SJSA1 (cell line): ENCODE data around the gene MCMBP. TPM values are rescaled to one million over a fixed set of nuclear protein-coding genes. Genes with fewer than 3 reads are reported as not detected.
"Not testable (repeated sequence)": the region's sequence is repeated elsewhere in the genome, so short reads cannot be mapped to it uniquely, and the experiment has no call there.

Experiments used
- DNase-seq, 2 experiments: peaks; one replicate each; pipeline ENCODE4 v3.0.0-alpha.2; 2015 to 2020; ENCODE audit warnings: low spot score in 2 of 2, low read depth in 1 of 2
- H3K27ac ChIP-seq: fragments of 250-450 bp; sonication (Bioruptor Pico); 2 replicates; pipeline ENCODE4 v1.5.1; 2020; ENCODE audit warnings: mild to moderate bottlenecking, moderate library complexity
- H3K27me3 ChIP-seq: fragments of 250-450 bp; sonication (Bioruptor Pico); replicated peaks from 2 replicates; pipeline ENCODE4 v1.5.1; 2020; ENCODE audit warnings: mild to moderate bottlenecking, moderate library complexity
- H3K36me3 ChIP-seq: fragments of 250-450 bp; sonication (Bioruptor Pico); 2 replicates; pipeline ENCODE4 v1.5.1; 2020; ENCODE audit warnings: mild to moderate bottlenecking
- H3K4me1 ChIP-seq: fragments of 250-450 bp; sonication (Bioruptor Pico); replicated peaks from 2 replicates; pipeline ENCODE4 v1.6.1; 2021; ENCODE audit warnings: mild to moderate bottlenecking
- H3K4me3 ChIP-seq: fragments of 250-450 bp; sonication (Bioruptor Pico); 2 replicates; pipeline ENCODE4 v1.5.1; 2020; ENCODE audit warnings: mild to moderate bottlenecking
- H3K9me3 ChIP-seq: fragments of 250-450 bp; sonication (Bioruptor Pico); replicated peaks from 2 replicates; pipeline ENCODE4 v1.5.1; 2020; ENCODE audit warnings: mild to moderate bottlenecking
- total RNA-seq: library from RNA; depleted of rRNA; stranded (reverse); fragments of >200 nt; shearing (Covaris generic); gene quantifications from 2 replicates; pipeline ENCODE4 v1.2.3, GENCODE V29; 2014

The MCMBP gene
- total RNA-seq, 1 experiment from 2014 or later, result 152 TPM

DNA sequence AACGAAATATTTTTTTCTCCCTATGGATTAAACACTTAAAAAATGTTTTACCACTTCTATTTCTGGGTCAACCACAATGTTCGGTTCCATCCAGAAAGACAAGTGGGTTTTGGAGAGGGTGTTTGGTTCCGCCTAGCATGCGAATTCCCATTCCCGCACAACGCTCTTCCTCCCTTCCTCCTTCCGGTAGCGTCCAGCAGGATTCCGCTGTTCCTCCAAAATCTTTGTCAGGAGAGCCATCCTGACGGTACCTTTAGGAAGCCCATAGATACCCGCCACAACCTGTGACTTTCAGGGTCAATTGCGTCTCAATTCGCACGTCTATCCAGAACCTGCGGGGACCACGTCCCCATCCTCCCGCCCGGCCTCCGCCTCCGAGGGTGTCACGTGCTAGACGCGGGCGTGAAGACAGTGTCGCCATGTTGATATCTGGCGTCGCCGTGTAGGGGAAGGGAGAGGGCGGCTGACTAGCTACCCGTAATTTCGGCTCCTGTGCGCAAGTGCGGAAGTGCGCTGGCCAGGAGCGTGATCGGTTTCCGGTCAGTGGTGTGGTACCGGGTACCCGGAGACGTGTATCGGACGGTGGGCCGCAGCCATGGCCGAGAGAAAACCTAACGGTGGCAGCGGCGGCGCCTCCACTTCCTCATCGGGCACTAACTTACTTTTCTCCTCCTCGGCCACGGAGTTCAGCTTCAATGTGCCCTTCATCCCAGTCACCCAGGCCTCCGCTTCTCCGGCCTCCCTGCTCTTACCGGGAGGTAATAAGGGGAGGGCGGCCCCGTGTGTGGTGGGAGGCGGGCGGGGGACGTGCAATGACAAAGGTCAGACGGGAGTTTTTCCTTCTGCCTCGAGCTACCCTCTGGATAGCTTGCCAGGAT, 19.8 kb upstream of the MCMBP start, which contains the start of gene SEC23IP:
TSS of gene SEC23IP (plus strand) at position 543 of the 878 bp plus-strand sequence. CDS start at position 596, 53 bp downstream.
- DNase-seq, result peak; percentile 94 to 96
- Histone ChIP-seq H3K4me1 (peaks cover 23% of the 10 kb centered on the region), H3K36me3 (peaks cover 26% of the 10 kb centered on the region), H3K4me3 (peak within 1 kb of the TSS; percentile 58), H3K27ac (peak within 1 kb of the TSS; percentile 34), H3K9me3 (0 out of 2 replicates have a peak, but pooled peaks cover 4% of the 10 kb centered on the region), H3K27me3 (no peaks in the 10 kb centered on the region)

DNA sequence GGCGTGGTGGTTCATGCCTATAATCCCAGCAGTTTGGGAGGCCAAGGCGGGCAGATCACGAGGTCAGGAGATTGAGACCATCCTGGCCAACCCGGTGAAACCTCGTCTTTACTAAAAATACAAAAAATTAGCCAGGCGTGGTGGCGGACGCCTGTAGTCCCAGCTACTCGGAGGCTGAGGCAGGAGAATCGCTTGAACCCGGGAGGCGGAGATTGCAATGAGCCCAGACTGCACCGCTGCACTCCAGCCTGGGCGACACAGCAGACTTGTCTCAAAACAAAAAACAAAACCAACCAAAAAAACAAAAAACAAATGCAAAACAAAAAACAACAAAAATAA, 19.2 kb upstream of the MCMBP start:
- Histone ChIP-seq H3K27ac (peak overlapping the region; percentile 34), H3K36me3 (peaks cover 20% of the 10 kb centered on the region), H3K4me3 (peak overlapping the region; percentile 58), H3K4me1 (peaks cover 23% of the 10 kb centered on the region)
- DNase-seq, H3K27me3 ChIP-seq, H3K9me3 ChIP-seq: not testable (repeated sequence)

DNA sequence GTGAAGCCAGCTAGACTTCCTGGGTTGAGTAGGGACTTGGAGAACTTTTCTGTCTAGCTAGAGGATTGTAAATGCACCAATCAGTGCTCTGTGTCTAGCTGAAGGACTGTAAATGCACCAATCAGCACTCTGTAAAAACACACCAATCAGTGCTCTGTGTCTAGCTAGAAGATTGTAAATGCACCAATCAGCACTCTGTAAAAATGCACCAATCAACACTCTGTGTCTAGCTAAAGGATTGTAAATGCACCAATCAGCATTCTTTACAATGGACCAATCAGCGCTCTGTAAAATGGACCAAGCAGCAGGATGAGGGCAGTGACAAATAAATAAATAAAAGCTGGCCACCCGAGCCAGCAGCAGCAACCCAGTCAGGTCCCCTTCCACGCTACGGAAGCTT, 17.7 kb upstream of the MCMBP start:
- not testable (repeated sequence) for DNase-seq, H3K4me3 ChIP-seq, H3K9me3 ChIP-seq, H3K27ac ChIP-seq, H3K27me3 ChIP-seq
- H3K4me1 ChIP-seq, result peaks cover 15% of the 10 kb centered on the region
- peaks cover 18% of the 10 kb centered on the region for H3K36me3 ChIP-seq

DNA sequence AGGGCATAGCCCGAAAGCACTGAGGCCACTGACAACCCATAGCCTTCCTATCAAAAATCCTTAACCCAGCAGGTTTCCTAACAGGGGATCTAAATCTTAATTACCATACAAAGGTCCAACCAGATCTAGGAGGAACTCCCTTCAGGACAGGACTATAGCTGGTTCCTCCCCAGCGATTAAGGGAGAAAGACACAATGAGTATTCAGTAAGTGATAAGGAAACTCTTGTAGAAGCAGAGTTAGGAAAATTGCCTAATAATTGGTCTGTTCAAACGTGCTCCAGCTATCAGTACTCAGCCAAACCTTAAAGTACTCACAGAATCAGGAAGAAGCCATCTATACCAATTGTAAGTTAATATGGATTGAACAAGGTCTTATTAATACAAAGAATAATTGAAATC, 16.6 kb upstream of the MCMBP start:
- not testable (repeated sequence) for DNase-seq, H3K36me3 ChIP-seq, H3K4me3 ChIP-seq, H3K27ac ChIP-seq, H3K27me3 ChIP-seq, H3K9me3 ChIP-seq
- peaks cover 13% of the 10 kb centered on the region for H3K4me1 ChIP-seq

DNA sequence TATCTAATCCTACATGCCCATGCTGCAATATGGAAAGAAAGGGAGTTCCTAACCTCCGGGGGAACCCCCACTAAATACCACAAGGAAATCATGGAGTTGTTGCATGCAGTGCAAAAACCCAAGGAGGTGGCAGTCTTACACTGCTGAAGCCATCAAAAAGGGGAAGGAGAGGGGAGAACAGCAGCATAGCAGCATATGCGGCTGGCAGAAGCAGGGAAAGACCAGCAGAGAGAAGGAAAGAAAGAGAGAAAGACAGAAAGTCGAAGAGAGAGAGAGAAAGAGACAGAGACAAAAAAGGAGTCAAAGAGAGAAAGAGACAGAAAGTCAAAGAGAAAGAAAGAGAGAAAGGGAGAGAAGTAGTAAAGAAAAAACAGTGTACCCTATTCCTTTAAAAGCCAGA, 16.1 kb upstream of the MCMBP start:
- DNase-seq, H3K4me3 ChIP-seq, H3K36me3 ChIP-seq, H3K27me3 ChIP-seq, H3K27ac ChIP-seq, H3K4me1 ChIP-seq, H3K9me3 ChIP-seq: not testable (repeated sequence)

DNA sequence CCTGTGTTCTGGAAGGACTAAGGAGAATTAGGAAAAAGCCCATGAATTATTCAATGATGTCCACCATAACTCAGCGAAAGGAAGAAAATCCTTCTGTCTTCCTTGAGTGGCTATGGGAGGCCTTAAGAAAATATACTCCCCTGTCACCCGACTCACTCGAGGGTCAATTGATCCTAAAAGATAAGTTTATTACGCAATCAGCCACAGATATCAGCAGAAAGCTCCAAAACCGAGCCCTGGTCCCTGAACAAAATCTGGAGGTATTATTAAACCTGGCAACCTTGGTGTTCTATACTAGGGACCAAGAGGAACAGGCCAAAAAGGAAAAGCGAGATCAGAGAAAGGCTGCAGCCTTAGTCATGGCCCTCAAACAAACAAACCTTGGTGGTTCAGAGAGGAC, 13.4 kb upstream of the MCMBP start:
- H3K4me3 ChIP-seq, H3K27ac ChIP-seq, H3K4me1 ChIP-seq, H3K27me3 ChIP-seq, H3K9me3 ChIP-seq, DNase-seq, H3K36me3 ChIP-seq: not testable (repeated sequence)

DNA sequence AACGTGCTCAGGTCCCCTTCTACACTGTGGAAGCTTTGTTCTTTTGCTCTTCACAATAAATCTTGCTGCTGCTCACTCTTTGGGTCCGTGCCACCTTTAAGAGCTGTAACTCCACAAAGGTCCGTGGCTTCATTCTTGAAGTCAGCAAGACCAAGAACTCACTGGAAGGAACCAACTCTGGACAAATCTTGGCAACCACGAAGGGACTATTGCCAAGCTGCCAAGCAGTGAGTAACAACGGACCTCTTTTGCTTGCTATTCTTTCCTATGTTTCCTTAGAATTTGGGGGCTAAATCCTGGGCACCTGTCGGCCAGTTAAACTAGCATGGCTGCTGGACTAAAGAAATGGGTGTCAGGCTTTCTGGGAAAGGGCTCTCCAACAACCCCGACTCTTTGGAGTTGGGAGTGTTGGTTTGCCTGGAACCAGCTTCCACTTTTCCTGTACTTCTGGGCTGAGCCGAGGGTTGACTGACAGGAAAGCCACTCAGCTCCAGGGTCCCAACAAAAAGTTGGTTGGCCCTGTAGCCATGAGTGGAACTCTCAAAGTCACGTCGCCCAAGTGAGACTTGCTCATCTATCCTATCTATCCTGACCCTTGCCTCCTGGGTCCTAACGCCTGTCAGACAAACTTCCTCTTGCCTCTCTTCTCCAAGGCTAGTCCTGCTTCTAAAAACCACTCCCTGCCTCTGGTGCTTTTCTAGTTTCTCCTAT, 11.4 kb upstream of the MCMBP start:
- not testable (repeated sequence) for DNase-seq, H3K4me1 ChIP-seq, H3K27ac ChIP-seq, H3K36me3 ChIP-seq, H3K4me3 ChIP-seq, H3K9me3 ChIP-seq, H3K27me3 ChIP-seq

DNA sequence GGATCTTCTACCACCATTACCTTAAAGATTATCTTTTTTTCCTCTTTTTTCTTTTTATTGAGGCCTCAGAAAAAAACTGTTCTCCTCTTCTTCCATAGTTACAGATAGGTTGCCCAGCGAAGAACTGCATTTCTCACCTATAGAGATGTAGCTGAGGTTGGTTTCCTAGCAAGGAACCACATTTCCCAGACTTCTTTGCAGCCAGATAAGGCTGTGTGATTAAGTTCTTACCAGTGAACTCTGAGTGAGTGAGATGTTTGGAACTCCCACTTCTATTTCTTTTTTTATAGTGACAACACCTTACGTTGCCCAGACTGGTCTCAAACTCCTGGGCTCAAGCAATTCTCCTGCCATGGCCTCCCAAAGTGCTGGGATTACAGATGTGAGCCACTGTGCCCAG, 5.9 kb upstream of the MCMBP start:
- Histone ChIP-seq H3K36me3 (no peaks in the 10 kb centered on the region), H3K27ac (no peak overlapping the region), H3K9me3 (no peaks in the 10 kb centered on the region), H3K4me1 (peaks cover 4% of the 10 kb centered on the region), H3K27me3 (no peaks in the 10 kb centered on the region), H3K4me3 (no peak overlapping the region)
- DNase-seq, result no peak

DNA sequence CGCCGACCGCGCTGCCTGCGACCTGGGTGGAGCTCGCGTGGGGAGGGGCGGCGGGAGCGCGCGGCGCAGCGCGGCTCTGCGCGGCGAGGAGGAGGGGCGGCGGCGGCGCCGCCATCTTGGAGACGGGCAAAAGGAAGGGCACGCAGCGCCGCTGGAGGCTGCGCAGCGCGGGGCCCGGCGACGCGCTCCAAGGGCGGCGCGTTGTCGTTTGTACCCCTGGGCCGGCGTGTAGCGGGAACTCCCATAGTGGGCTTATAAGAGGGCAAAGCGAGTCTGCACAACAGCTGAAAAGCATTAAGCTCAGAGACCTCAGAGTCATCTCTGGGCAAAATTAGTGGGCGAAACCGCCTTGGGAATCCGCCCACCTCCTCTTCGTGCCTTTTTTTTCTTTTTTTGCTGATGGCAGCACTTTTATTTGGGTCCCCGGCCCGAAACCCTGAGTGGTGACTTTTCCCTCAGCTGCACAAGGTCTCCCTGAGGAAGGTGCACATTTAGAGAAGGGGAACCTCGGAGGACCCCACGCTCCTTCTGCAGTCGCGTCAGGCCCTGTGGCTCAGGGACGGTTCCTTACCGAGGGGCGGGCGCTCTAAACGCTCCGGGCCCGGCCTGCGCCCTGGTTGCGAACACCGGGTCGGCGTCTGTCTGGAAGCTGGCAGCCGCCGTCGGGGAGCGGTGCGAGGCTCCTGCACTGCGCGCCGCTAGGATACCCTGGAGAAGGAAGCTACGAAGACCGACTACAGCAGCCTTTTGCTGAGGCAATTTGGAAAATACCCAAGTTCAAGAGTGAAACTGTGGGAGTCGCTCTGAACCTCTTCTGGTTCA, 428 bp upstream of the MCMBP start:
- Histone ChIP-seq H3K4me1 (peaks cover 18% of the 10 kb centered on the region), H3K4me3 (peak overlapping the region; percentile 99), H3K9me3 (no peaks in the 10 kb centered on the region), H3K36me3 (peaks cover 24% of the 10 kb centered on the region), H3K27me3 (no peaks in the 10 kb centered on the region), H3K27ac (peak overlapping the region; percentile 76)
- peak; percentile 89 to 92 for DNase-seq

DNA sequence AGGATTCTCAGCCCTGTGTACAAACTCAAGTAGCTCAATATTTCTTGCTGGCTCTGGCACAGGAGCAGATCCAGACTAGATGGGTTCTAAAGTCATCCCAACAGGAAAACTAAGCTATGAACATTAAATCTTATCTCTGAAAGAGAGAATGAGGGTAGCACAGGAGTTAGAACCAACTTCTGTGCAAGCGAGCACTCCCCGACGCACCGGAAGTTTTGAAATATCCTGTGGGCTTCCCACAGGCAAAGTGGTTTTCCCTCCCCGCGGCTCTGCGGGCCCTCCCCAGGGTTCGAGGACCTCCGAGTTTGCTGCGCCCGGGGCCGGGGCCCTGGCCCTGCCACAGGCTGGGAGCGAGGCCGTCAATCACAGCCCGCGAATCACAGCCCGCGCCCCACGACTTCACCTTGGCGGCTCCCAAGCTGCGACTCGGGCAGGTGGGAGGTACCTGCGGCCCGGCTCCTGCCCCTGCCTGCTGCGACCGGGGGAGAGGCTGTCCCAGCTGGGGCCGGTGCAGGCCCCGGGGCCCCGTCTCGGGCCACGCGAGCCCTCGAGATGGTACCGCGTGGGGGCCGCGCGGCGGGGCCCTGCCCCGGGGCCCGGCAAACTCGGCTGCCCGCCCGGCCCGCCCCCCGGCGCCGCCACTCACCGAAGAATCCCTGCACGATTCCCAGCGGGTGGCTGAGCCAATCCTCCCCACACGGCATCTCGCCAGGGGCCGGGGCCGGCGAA, 598 bp downstream of the MCMBP start:
- Histone ChIP-seq H3K9me3 (no peaks in the 10 kb centered on the region), H3K27ac (peak overlapping the region; percentile 76), H3K4me1 (peaks cover 18% of the 10 kb centered on the region), H3K36me3 (peaks cover 30% of the 10 kb centered on the region), H3K27me3 (no peaks in the 10 kb centered on the region), H3K4me3 (peak overlapping the region; percentile 99)
- DNase-seq, result peak; percentile 44 to 49

DNA sequence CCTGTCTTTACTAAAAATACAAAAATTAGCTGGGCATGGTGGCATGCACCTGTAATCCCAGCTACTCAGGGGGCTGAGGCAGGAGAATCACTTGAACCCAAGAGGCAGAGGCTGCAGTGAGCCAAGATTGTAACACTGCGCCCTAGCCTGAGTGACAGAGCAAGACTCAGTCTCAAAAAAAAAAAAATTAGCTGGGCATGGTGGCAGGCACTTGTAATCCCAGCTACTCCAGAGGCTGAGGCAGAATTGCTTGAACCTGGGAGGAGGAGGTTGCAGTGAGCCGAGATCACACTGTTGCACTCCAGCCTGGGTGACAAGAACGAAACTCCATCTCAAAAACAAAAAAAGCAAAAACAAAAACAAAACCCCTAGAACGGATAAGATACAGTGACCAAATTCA, 3.2 kb downstream of the MCMBP start:
- not testable (repeated sequence) for DNase-seq, H3K9me3 ChIP-seq, H3K4me3 ChIP-seq, H3K27ac ChIP-seq, H3K27me3 ChIP-seq
- Histone ChIP-seq H3K36me3 (peaks cover 39% of the 10 kb centered on the region), H3K4me1 (peaks cover 24% of the 10 kb centered on the region)

DNA sequence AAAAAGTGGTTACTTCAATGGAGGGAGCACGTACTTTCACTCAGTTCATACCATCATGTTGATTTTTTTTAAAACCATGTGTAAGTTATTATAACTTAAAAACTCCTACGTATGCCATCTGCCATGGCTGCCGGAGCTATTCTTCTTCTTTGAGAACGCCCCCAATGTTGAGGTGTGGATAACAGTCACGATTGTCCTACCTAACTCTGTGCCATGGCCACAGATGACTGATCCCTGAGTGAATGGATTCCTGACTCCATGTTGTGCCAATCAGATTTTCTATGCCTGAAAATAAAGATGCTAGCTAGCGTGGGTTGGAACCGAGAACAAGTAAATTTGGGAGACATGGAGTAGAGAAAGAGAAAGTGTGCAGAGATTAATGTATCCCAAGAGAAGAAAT, 5.3 kb downstream of the MCMBP start:
- no peak for DNase-seq
- H3K4me3 ChIP-seq, result no peak overlapping the region
- no peak overlapping the region for H3K27ac ChIP-seq
- H3K9me3 ChIP-seq, result 0 out of 2 replicates have a peak, but pooled peaks cover 3% of the 10 kb centered on the region
- no peaks in the 10 kb centered on the region for H3K27me3 ChIP-seq
- H3K4me1 ChIP-seq, result peaks cover 19% of the 10 kb centered on the region
- H3K36me3 ChIP-seq, result peaks cover 38% of the 10 kb centered on the region

DNA sequence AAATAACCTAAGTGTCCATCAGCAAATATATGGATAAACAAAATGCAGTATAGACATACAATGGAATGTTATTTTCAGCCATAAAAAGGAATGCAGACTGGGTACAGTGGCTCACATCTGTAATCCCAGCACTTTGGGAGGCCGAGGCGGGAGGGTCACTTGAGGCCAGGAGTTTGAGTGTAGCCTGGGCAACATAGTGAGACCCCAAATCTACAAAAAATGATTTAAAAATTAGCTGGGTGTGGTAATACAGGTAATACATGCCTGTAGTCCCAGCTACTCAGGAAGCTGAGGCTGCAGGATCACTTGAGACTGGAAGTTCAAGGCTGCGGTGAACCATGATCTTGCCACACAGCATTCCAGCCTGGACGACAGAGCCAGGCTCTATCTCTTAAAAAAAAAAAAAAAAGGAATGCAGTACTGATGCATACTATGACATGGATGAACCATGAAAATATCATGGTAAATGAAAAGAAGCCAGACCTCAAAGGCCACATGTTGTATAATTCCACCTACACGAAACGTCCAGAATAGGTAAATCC, 6.9 kb downstream of the MCMBP start:
- Histone ChIP-seq H3K27ac (no peak overlapping the region), H3K9me3 (0 out of 2 replicates have a peak, but pooled peaks cover 3% of the 10 kb centered on the region), H3K4me1 (peaks cover 9% of the 10 kb centered on the region; the same call in 1 of the 2 replicates), H3K4me3 (no peak overlapping the region), H3K36me3 (peaks cover 28% of the 10 kb centered on the region), H3K27me3 (no peaks in the 10 kb centered on the region)
- DNase-seq, result no peak
